Liver (tissue), 3 donors: ENCODE results near the gene ZSCAN18.

Experiments
- GABPA ChIP-seq, 2 donors: IDR thresholded peaks in 1 of 2; conservative IDR thresholded peaks in 1 of 2; 2 replicates each; pipeline ENCODE4 v1.6.1; 2016; ENCODE audit warnings: antibody characterized with exemption in 2 of 2, mild to moderate bottlenecking in 1 of 2, moderate library complexity in 1 of 2
- HNF4A ChIP-seq, 2 donors: conservative IDR thresholded peaks; 2 replicates each; pipeline ENCODE4 v1.6.1; 2016; ENCODE audit warnings: antibody characterized with exemption in 2 of 2, mild to moderate bottlenecking in 2 of 2
- RXRA ChIP-seq, 2 donors: IDR thresholded peaks; 2 replicates each; pipeline ENCODE4 v1.6.1; 2017 to 2018; ENCODE audit warnings: antibody characterized with exemption in 2 of 2, mild to moderate bottlenecking in 1 of 2
- SP1 ChIP-seq: IDR thresholded peaks from 2 replicates; pipeline ENCODE4 v1.6.1; 2018; ENCODE audit warnings: antibody characterized with exemption, mild to moderate bottlenecking
- TF ChIP-seq, protein P1 (sequence below): fragments of 150-350 bp; IDR thresholded peaks from 2 replicates; pipeline ENCODE4 v1.5.1; 2017; ENCODE audit warnings: improper control_type of control experiment, low read depth, low read length; ENCODE audit not compliant: missing input control
- TF ChIP-seq, protein P2 (sequence below): IDR thresholded peaks from 2 replicates; pipeline ENCODE4 v1.6.1; 2016; ENCODE audit warnings: antibody characterized with exemption, mild to moderate bottlenecking
- TF ChIP-seq, protein P3 (sequence below): IDR thresholded peaks from 2 replicates; pipeline ENCODE4 v1.6.1; 2016; ENCODE audit warnings: antibody characterized with exemption
- donor health status: healthy.
- donor health status: healthy.

DNA sequence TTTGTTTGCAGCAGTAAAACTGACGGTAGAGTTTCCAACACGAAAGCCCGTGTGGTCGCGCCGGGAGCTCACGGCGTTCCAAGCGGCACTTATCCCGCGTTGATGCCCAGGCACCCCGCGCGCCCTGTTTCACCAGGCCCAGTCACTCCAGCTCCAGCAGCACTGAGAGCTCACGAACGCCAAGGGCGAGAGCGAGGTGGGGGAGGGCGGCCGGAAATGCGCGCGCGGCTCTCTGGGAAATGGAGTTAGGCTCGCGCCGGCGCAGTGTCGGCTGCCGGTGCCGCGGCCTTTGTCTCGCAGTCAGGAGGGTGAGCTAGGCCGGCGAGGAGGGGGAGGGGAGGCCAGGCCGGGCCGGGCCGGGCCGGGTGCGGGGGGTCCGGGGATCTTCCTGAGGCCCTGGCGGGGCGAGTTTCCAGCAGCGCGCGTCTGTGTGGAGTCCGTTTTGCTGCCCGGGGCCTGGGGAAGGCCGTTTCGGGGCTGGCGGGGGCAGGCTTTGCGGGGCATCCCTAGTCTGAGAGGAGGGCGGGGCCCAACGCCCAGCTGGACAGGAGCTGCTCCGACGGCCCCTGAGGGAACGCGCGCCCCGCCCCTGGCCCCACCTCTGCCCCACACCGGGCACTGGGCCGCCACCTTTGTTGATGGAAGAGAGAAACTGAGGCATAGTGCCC is 38.9 kb downstream of the ZSCAN18 start, which contains the start of gene ZNF135:
- TF ChIP-seq, protein P1, sequence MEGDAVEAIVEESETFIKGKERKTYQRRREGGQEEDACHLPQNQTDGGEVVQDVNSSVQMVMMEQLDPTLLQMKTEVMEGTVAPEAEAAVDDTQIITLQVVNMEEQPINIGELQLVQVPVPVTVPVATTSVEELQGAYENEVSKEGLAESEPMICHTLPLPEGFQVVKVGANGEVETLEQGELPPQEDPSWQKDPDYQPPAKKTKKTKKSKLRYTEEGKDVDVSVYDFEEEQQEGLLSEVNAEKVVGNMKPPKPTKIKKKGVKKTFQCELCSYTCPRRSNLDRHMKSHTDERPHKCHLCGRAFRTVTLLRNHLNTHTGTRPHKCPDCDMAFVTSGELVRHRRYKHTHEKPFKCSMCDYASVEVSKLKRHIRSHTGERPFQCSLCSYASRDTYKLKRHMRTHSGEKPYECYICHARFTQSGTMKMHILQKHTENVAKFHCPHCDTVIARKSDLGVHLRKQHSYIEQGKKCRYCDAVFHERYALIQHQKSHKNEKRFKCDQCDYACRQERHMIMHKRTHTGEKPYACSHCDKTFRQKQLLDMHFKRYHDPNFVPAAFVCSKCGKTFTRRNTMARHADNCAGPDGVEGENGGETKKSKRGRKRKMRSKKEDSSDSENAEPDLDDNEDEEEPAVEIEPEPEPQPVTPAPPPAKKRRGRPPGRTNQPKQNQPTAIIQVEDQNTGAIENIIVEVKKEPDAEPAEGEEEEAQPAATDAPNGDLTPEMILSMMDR = no peak
- TF ChIP-seq GABPA (IDR thresholded peaks at IDR 0.05 in 1 of 2, conservative IDR thresholded peaks at IDR 0.05 in 1 of 2) (peak in 1 of 2 donors; percentile 84), HNF4A (conservative IDR thresholded peaks at IDR 0.05) (no peak), SP1 (no peak), RXRA (IDR thresholded peaks at IDR 0.05) (no peak)
- TF ChIP-seq, protein P2, sequence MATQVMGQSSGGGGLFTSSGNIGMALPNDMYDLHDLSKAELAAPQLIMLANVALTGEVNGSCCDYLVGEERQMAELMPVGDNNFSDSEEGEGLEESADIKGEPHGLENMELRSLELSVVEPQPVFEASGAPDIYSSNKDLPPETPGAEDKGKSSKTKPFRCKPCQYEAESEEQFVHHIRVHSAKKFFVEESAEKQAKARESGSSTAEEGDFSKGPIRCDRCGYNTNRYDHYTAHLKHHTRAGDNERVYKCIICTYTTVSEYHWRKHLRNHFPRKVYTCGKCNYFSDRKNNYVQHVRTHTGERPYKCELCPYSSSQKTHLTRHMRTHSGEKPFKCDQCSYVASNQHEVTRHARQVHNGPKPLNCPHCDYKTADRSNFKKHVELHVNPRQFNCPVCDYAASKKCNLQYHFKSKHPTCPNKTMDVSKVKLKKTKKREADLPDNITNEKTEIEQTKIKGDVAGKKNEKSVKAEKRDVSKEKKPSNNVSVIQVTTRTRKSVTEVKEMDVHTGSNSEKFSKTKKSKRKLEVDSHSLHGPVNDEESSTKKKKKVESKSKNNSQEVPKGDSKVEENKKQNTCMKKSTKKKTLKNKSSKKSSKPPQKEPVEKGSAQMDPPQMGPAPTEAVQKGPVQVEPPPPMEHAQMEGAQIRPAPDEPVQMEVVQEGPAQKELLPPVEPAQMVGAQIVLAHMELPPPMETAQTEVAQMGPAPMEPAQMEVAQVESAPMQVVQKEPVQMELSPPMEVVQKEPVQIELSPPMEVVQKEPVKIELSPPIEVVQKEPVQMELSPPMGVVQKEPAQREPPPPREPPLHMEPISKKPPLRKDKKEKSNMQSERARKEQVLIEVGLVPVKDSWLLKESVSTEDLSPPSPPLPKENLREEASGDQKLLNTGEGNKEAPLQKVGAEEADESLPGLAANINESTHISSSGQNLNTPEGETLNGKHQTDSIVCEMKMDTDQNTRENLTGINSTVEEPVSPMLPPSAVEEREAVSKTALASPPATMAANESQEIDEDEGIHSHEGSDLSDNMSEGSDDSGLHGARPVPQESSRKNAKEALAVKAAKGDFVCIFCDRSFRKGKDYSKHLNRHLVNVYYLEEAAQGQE = no peak
- TF ChIP-seq, protein P3, sequence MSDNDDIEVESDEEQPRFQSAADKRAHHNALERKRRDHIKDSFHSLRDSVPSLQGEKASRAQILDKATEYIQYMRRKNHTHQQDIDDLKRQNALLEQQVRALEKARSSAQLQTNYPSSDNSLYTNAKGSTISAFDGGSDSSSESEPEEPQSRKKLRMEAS = no peak
